GM18511 (cell line): ENCODE data around the gene ZFR.
A peak's percentile ranks its signal among the peaks of the same experiment; 100 is the strongest.

ENCODE experiments used
- ATAC-seq: cut with Tn5 transposase; IDR thresholded peaks from one replicate; pipeline ENCODE4 v1.9.1; 2021; ENCODE audit warnings: mild to moderate bottlenecking, moderate library complexity; ENCODE audit not compliant: unreplicated experiment

Gene ZFR

DNA sequence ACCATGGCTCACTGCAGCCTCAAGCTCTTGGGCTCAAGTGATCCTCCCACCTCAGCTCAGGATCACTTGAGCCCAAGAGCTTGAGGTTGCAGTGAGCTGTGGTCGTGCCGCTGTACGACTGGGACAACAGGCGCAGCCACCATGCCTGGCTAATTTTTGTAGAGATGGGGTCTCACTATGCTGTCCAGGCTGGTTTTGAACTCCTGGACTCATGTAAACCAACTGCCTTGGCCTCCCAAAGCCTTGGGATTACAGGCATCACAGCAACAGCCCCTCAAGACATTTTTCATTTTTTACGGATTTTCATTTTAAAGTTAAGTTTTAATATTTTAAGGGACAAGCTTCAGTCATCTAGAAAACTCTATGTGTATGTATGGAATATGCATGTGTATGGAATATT lies 78.9 kb downstream of the ZFR start:
- ATAC-seq: no peak

DNA sequence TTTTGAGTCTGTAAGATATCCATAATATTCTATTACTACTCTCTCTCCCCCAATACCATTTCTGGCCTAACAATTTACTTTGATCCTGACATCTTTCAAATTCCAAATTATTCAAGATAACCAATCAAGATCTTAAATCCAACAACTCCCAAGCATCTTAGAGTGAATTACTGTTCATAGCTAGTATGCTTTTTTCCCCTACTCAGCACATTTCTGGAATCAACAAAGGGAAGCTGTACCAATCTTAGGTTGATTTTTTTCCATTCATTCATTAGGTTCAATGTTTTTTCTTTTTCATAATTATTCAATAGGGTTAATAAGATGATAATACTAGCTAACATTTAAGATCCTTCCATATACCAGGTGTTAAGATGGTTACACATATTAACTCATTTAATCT lies 81.5 kb downstream of the ZFR start:
- no peak for ATAC-seq

GRCh38 chr5:32362527-32362926 lies 82.0 kb downstream of the ZFR start:
- no peak for ATAC-seq

DNA sequence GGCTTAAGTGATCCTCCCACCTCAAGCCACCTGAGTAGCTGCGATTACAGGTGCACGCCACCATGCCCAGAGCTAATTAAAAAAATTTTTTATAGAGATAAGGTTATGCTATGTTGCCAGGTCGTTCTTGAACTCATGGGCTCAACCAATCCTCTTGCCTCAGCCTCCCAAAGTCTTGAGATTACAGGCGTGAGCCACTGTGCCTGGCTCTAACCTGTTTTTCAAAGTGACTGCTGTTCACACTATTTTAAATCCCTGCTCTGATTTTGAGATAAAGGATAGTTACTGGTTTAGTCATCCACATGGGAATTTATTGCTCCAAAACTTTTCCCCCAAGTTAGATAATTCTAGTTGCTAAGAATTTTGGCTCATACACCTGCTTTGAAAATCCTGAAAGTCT lies 83.6 kb downstream of the ZFR start:
- no peak for ATAC-seq

DNA sequence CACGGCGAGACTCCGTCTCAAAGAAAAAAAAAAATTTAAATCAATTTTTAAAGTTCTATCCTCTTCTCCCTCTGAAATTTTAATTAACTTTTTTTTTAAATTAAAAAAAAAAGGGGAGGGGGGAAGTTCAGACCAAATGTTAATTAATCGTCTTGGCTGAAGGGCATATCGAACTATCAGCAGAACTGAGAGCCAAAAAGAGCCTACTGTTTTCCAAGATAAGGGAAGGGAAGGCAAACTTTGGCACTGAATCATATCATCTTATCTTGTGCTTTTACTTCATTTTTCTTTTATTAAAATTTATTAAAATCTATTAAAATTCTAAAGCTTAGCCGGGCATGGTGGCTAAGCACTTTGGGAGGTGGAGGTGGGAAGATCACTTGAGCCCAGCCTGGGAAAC lies 85.9 kb downstream of the ZFR start:
- no peak for ATAC-seq

DNA sequence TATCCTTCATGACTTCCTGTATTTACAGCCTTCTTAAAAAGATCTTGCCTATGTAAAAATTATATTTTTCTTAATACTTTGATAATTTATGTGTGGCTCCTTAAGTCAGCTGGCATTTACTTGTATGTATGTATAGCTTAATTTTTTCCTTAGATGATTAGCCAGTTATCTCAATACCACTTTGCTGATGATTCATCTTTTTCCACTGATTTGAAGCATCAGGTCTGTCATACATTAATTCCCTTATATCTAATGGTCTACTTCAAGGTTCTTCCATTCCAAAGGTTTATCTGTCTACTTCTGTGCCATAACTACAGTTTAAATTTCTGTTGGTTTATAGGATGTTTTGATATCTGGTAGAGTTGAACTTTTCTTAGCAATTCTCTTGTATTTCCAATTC lies 86.9 kb downstream of the ZFR start:
- ATAC-seq: no peak

- ATAC-seq: no peak
These were observed 88.9 kb downstream of the ZFR start for GRCh38 chr5:32355686-32356085.

GRCh38 chr5:32353420-32353819 lies 91.1 kb downstream of the ZFR start:
- ATAC-seq: no peak

DNA sequence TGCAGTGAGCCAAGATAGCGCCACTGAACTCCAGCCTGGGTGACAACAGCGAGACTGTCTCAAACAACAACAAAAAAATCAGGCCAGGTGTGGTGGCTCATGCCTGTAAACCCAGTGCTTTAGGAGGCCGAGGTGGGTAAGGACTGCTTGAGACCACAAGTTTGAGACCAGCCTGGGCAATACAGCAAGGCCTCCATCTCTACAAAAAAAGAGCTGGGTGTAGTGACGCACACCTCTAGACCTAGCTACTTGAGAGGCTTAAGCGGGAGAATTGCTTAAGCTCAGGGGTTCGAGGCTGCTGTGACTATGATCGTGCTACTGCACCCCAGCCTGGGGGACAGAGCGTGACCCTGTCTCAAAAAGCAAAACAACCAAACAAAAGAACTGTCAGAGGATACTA lies 91.9 kb downstream of the ZFR start:
- ATAC-seq: no peak

- no peak for ATAC-seq
These were observed 97.7 kb downstream of the ZFR start for GRCh38 chr5:32346869-32347268.

GRCh38 chr5:32343058-32343672 lies 101.4 kb downstream of the ZFR start:
- no peak for ATAC-seq

- no peak for ATAC-seq
These were observed 101.9 kb downstream of the ZFR start for GRCh38 chr5:32342656-32343055.

GRCh38 chr5:32339878-32340277 lies 104.7 kb downstream of the ZFR start:
- no peak for ATAC-seq

DNA sequence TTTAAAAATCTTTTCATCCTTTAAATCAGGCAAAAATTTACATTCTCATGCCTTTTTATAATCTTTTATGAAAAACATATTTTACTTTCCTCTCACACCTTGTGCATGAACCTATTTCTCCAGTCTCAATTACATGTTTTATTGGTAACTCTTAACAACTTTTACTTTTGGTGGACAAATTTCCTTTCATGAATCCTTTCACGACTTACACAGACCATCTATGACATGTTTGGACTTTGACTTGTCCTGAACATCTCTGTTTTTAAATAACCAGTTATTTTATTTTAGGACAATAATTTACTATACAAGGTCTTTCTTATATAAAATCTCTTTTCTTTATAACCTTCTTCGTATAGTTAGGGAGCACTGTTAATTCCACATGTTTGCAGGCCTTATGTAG lies 105.3 kb downstream of the ZFR start:
- ATAC-seq: no peak

GRCh38 chr5:32332966-32333365 lies 111.6 kb downstream of the ZFR start:
- no peak for ATAC-seq

DNA sequence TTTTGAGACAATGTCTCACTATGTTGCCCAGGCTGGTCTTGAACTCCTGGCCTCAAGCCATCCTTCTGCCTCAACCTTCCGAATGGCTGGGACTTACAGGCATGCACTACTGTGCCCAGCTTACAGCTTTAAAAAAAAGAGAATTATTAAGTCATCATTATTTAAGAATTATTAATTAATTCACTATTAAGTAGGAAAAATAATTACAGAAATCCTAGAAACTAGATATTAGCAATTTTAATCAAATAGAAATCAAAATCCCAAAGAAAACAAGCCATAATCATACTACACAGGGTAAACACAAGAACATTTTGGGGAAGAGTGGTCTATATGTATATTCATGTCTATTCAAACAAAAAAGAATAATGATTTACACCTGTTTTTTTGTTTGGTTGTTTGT lies 112.2 kb downstream of the ZFR start:
- ATAC-seq: no peak

DNA sequence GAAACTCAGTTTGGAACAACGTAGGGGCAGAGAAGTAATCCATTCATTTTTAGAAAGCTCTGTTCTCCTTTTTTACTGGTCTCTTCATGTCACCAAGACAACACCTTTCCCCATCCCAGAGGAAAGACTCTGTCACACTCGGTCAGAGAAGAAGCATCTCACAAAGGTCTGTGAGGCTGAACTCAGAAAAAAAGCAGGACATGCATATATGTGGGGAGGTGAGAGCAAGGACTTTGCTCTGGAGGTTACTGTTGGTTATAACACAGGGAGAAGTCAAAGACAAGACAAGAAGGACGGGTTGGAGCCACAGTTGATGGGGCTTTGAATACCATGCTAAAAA lies 112.6 kb downstream of the ZFR start:
- no peak for ATAC-seq

DNA sequence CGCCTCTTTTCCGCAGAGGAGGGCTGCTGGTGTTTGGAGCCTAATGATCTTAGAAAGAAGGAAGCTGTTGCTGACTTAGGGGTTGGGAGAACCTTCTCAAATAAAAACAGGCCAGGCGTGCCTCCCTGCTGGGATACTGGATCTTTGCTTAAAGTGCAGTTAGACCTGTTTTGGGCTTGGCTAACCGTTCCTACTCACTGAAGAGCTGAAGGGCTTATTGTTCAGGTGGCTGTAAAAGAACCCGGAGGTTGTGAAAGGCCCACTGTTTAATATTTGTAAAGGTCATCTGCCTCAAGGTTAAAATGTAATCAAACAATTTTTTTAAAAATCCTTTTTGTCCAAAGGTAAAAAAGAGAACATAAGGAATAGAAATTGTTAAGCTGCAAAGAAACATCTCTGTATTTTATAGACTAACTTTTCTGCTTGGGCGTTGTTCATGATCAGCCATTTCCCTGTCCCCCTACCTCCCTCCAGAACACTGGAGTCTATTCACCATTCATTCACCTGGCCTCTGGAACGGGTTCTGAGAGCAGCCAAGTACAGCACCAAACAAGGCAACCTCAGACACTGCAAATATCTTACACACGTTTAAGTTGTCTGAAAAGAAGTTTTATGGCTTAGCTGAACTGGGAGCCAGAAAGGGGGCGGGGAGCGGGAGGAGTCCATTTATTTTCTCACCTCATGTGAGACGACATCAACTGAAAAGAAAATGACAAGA lies 113.2 kb downstream of the ZFR start:
- no peak for ATAC-seq

DNA sequence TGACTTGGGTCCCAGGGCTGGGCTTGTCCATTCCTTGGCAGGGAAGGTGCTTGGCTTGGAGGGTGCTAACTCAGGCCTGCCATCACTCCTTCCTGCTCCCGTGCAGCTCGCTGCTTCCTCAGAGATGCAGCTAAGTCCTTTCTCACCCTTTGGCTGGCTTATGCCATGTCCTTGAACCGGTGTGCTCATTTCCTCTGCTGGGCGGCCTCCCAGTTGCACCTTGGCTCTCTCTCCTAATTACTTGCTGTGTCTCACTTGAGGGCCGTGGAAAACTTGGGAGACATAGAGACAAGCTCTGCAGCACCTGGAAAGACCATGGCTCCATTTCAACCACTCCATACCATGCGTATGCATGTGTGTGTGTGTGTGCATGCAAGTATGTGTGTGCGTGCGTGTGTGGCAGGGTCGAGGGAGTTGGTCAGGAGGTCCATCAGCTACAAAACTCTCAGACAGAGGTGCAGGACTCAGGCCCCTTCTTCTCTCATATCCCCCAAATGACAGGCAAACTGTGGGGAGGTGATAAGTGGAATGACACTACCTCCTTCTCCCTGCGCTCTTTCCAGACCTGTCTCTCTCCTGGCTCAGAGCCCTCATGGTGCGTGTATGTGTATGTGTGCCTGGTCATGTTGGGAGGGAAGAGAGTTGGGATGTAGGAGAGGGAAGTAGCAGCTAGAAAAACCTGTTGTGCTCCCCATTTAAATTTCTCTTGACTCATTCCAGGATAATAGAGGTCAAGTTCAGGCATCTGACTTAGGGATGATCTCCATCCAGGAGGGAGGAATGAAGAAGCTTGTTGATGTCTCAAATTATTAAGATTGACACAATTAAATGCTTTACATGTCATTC lies 114.2 kb downstream of the ZFR start:
- ATAC-seq: no peak

GRCh38 chr5:32329395-32329834 lies 115.1 kb downstream of the ZFR start:
- ATAC-seq: peak; percentile 83

GRCh38 chr5:32326216-32326772 lies 118.2 kb downstream of the ZFR start:
- ATAC-seq: no peak

GRCh38 chr5:32325616-32326015 lies 118.9 kb downstream of the ZFR start:
- ATAC-seq: no peak
